COLO829 (cell line): ENCODE data around the gene PAQR7.
"Not testable (repeated sequence)": the region's sequence is repeated elsewhere in the genome, so short reads cannot be mapped to it uniquely, and the experiment has no call there.

ENCODE experiments used
- DNase-seq: peaks from one replicate; pipeline ENCODE4 v3.0.0; 2012; ENCODE audit warnings: low spot score

PAQR7 gene

GRCh38 chr1:25844536-25845337 lies 30.8 kb downstream of the PAQR7 start:
- DNase-seq: no peak

GRCh38 chr1:25843483-25843882 lies 32.0 kb downstream of the PAQR7 start:
- no peak for DNase-seq

- DNase-seq: not testable (repeated sequence)
Measured at GRCh38 chr1:25839808-25840207, 35.7 kb downstream of the PAQR7 start.

- DNase-seq: no peak
Measured at GRCh38 chr1:25837262-25837875, 38.1 kb downstream of the PAQR7 start.

GRCh38 chr1:25836695-25837094 lies 38.8 kb downstream of the PAQR7 start:
- no peak for DNase-seq

- DNase-seq: no peak
Measured at GRCh38 chr1:25834894-25835293, 40.6 kb downstream of the PAQR7 start.

GRCh38 chr1:25833158-25833557 lies 42.4 kb downstream of the PAQR7 start:
- no peak for DNase-seq

- no peak for DNase-seq
Measured at GRCh38 chr1:25832336-25833037, 43.0 kb downstream of the PAQR7 start.

- no peak for DNase-seq
Measured at GRCh38 chr1:25831569-25832196, 43.8 kb downstream of the PAQR7 start.

- no peak for DNase-seq
Measured at GRCh38 chr1:25829046-25829445, 46.5 kb downstream of the PAQR7 start.

- no peak for DNase-seq
Measured at GRCh38 chr1:25828491-25828890, 47.0 kb downstream of the PAQR7 start.

GRCh38 chr1:25826571-25826970 lies 48.9 kb downstream of the PAQR7 start:
- DNase-seq: no peak

GRCh38 chr1:25825605-25826004 lies 49.9 kb downstream of the PAQR7 start:
- peak; percentile 67 for DNase-seq

- no peak for DNase-seq
Measured at GRCh38 chr1:25821630-25822091, 53.8 kb downstream of the PAQR7 start.

GRCh38 chr1:25821112-25821476 lies 54.4 kb downstream of the PAQR7 start:
- DNase-seq: no peak

GRCh38 chr1:25820247-25821111 lies 55.0 kb downstream of the PAQR7 start:
- DNase-seq: peak; percentile 63

GRCh38 chr1:25819491-25820246 lies 55.8 kb downstream of the PAQR7 start, which contains the start of gene MTFR1L:
MTFR1L (plus strand) TSS chr1:25819954; CDS start chr1:25823105, 3,151 bp downstream.
- peak; percentile 68 for DNase-seq

GRCh38 chr1:25818569-25818968 lies 56.9 kb downstream of the PAQR7 start:
- DNase-seq: no peak

- DNase-seq: no peak
Measured at GRCh38 chr1:25817840-25818501, 57.5 kb downstream of the PAQR7 start.

GRCh38 chr1:25816112-25816718 lies 59.3 kb downstream of the PAQR7 start:
- no peak for DNase-seq
